KMS-11 (cell line): Measurements from ENCODE around the gene AK6.

Experiments
- H2AFZ ChIP-seq: fragments of 200-600 bp; sonication (generic); 2 replicates; pipeline ENCODE4 v1.6.1; 2016; ENCODE audit warnings: antibody characterized with exemption, mixed run types, low read depth
- H3K27ac ChIP-seq: fragments of 200-600 bp; sonication (generic); 2 replicates; pipeline ENCODE4 v1.6.1; 2016; ENCODE audit warnings: mild to moderate bottlenecking, mixed run types
- H3K27me3 ChIP-seq: fragments of 200-600 bp; sonication (generic); 2 replicates; pipeline ENCODE4 v1.6.1; 2017; ENCODE audit warnings: mild to moderate bottlenecking, low read depth, mixed run types, moderate library complexity; ENCODE audit not compliant: insufficient read depth
- H3K36me3 ChIP-seq: fragments of 200-600 bp; sonication (generic); 2 replicates; pipeline ENCODE4 v1.6.1; 2017; ENCODE audit warnings: mild to moderate bottlenecking, mixed run types; ENCODE audit not compliant: insufficient read depth
- H3K4me1 ChIP-seq: fragments of 200-600 bp; sonication (generic); 2 replicates; pipeline ENCODE4 v1.6.1; 2016; ENCODE audit warnings: mild to moderate bottlenecking, low read depth, mixed run types; ENCODE audit not compliant: poor library complexity, severe bottlenecking
- H3K4me2 ChIP-seq: fragments of 200-600 bp; sonication (generic); 2 replicates; pipeline ENCODE4 v1.7.0; 2016; ENCODE audit warnings: mild to moderate bottlenecking, mixed run types
- H3K4me3 ChIP-seq: fragments of 200-600 bp; sonication (generic); IDR thresholded peaks from 2 replicates; pipeline ENCODE4 v1.6.1; 2017; ENCODE audit warnings: low read depth, low read length, mixed read lengths; ENCODE audit not compliant: insufficient read depth
- H3K79me2 ChIP-seq: fragments of 200-600 bp; sonication (generic); 2 replicates; pipeline ENCODE4 v1.6.1; 2016; ENCODE audit warnings: low read depth, mixed run types; ENCODE audit not compliant: insufficient read depth
- H3K9ac ChIP-seq: fragments of 200-600 bp; sonication (generic); 2 replicates; pipeline ENCODE4 v1.6.1; 2016; ENCODE audit warnings: mild to moderate bottlenecking, mixed run types
- H4K20me1 ChIP-seq: fragments of 200-600 bp; sonication (generic); 2 replicates; pipeline ENCODE4 v1.6.1; 2016; ENCODE audit warnings: mild to moderate bottlenecking, mixed run types; ENCODE audit not compliant: insufficient read depth
- CTCF ChIP-seq: fragments of 200-600 bp; sonication (generic); conservative IDR thresholded peaks from 2 replicates; pipeline ENCODE4 v1.6.1; 2017; ENCODE audit warnings: low read depth, mild to moderate bottlenecking, antibody characterized with exemption, low read length, moderate library complexity, mixed read lengths

The AK6 gene

GRCh38 chr5:69313428-69313827, 55.9 kb downstream of the AK6 start:
- H4K20me1 ChIP-seq = no peaks in the 10 kb centered on the region
- no peak for TF ChIP-seq CTCF
- no peak overlapping the region for H3K9ac ChIP-seq
- no peaks in the 10 kb centered on the region for H3K79me2 ChIP-seq
- H3K36me3 ChIP-seq = no peaks in the 10 kb centered on the region
- no peak overlapping the region for H2AFZ ChIP-seq
- H3K4me2 ChIP-seq = no peak overlapping the region
- no peak overlapping the region for H3K27ac ChIP-seq
- no peak overlapping the region for H3K4me3 ChIP-seq
- no peaks in the 10 kb centered on the region for H3K27me3 ChIP-seq
- peaks cover 4% of the 10 kb centered on the region for H3K4me1 ChIP-seq

- Histone ChIP-seq H4K20me1 (no peaks in the 10 kb centered on the region), H3K36me3 (no peaks in the 10 kb centered on the region), H3K4me2 (no peak overlapping the region), H3K79me2 (no peaks in the 10 kb centered on the region), H3K4me1 (no peaks in the 10 kb centered on the region), H3K4me3 (no peak overlapping the region), H2AFZ (no peak overlapping the region), H3K27me3 (no peaks in the 10 kb centered on the region), H3K27ac (no peak overlapping the region), H3K9ac (no peak overlapping the region)
- no peak for TF ChIP-seq CTCF
Measured at GRCh38 chr5:69312459-69313160, 56.7 kb downstream of the AK6 start.

- TF ChIP-seq CTCF = no peak
- no peaks in the 10 kb centered on the region for H3K36me3 ChIP-seq
Measured at GRCh38 chr5:69309380-69309779, 59.9 kb downstream of the AK6 start.

GRCh38 chr5:69308046-69308553, 61.2 kb downstream of the AK6 start:
- H3K27me3 ChIP-seq = no peaks in the 10 kb centered on the region
- no peak overlapping the region for H3K27ac ChIP-seq
- H3K9ac ChIP-seq = no peak overlapping the region
- no peak for TF ChIP-seq CTCF
- H3K4me1 ChIP-seq = no peaks in the 10 kb centered on the region
- no peak overlapping the region for H3K4me3 ChIP-seq
- H2AFZ ChIP-seq = no peak overlapping the region
- no peaks in the 10 kb centered on the region for H3K79me2 ChIP-seq
- H4K20me1 ChIP-seq = no peaks in the 10 kb centered on the region
- H3K4me2 ChIP-seq = no peak overlapping the region
- H3K36me3 ChIP-seq = no peaks in the 10 kb centered on the region

More at GRCh38 chr5:69309380-69309779, 59.9 kb downstream of the AK6 start:
- Histone ChIP-seq H3K9ac (no peak overlapping the region), H3K4me1 (no peaks in the 10 kb centered on the region), H3K79me2 (no peaks in the 10 kb centered on the region), H4K20me1 (no peaks in the 10 kb centered on the region), H3K4me3 (no peak overlapping the region), H3K27ac (no peak overlapping the region), H2AFZ (no peak overlapping the region), H3K4me2 (no peak overlapping the region), H3K27me3 (no peaks in the 10 kb centered on the region)
